Hepatocyte (in vitro differentiated cells): ENCODE data around the gene ARID4B.

ENCODE experiments used
- CTCF ChIP-seq: fragments of 200-600 bp; sonication (generic); IDR thresholded peaks from 2 replicates; pipeline ENCODE4 v1.5.1; 2016; ENCODE audit warnings: antibody characterized with exemption, mild to moderate bottlenecking; ENCODE audit not compliant: poor library complexity
- EZH2 ChIP-seq: fragments of 200-600 bp; sonication (generic); IDR thresholded peaks from 2 replicates; pipeline ENCODE4 v1.6.1; 2016; ENCODE audit warnings: antibody characterized with exemption, mild to moderate bottlenecking, borderline replicate concordance
- EZH2phosphoT487 ChIP-seq: fragments of 200-600 bp; sonication (generic); IDR thresholded peaks from one replicate; pipeline ENCODE4 v1.6.1; 2018; ENCODE audit warnings: antibody characterized with exemption, mild to moderate bottlenecking, low read depth, moderate library complexity; ENCODE audit not compliant: unreplicated experiment, severe bottlenecking

GRCh38 chr1:235342039-235342438 is 14.1 kb upstream of the ARID4B start:
- TF ChIP-seq EZH2 (no peak), CTCF (no peak), EZH2phosphoT487 (no peak)
